Left lung (tissue), 10 donors: ENCODE results near the gene HS6ST2. TPM values are rescaled to one million over a fixed set of nuclear protein-coding genes. Genes with fewer than 3 reads are reported as not detected.

Experiments
- ATAC-seq: fragments of 200-7000 bp; cut with Tn5 transposase; one replicate; pipeline ENCODE4 v1.9.1; 2020; ENCODE audit warnings: moderate library complexity
- DNase-seq, 4 donors: peaks; one replicate each; pipeline ENCODE4 v3.0.0-alpha.2; 2013 to 2020
- H3K27ac ChIP-seq, 2 donors: fragments of 200-600 bp; sonication (generic) in 1 of 2; one replicate each; pipeline versions ENCODE4 v1.5.0 to v1.8.0; 2020 to 2021
- H3K27me3 ChIP-seq, 2 donors: fragments of 200-600 bp; sonication (generic) in 1 of 2; one replicate each; pipeline versions ENCODE4 v1.5.0 to v1.8.0; 2020 to 2021
- H3K36me3 ChIP-seq, 2 donors: fragments of 200-600 bp; sonication (generic) in 1 of 2; one replicate each; pipeline versions ENCODE4 v1.5.0 to v1.8.0; 2020 to 2021
- H3K4me1 ChIP-seq, 2 donors: fragments of 200-600 bp; one replicate each; pipeline ENCODE4 v1.8.0; 2021
- H3K4me3 ChIP-seq, 2 donors: fragments of 200-600 bp; sonication (generic) in 1 of 2; one replicate each; pipeline versions ENCODE4 v1.5.0 to v1.8.0; 2020 to 2021; ENCODE audit warnings: mild to moderate bottlenecking in 1 of 2
- H3K9me3 ChIP-seq, 2 donors: fragments of 200-600 bp; sonication (generic) in 1 of 2; one replicate each; pipeline versions ENCODE4 v1.5.0 to v1.8.0; 2020 to 2021
- CTCF ChIP-seq, 2 donors: fragments of 200-600 bp; sonication (generic) in 1 of 2; IDR thresholded peaks; one replicate each; pipeline versions ENCODE4 v1.5.0 to v1.8.0; 2021; ENCODE audit warnings: antibody characterized with exemption in 2 of 2
- intact Hi-C, 2 donors: fragments of 100-400 bp; cut with DNase I; formaldehyde crosslinking; loops; one replicate each; pipeline versions ENCODE4 v1.11.2 to v1.14.2; 2022
- polyA plus RNA-seq, 6 donors: library from polyadenylated mRNA; unstranded; fragments of 120-200 nt; gene quantifications; one replicate each; pipeline ENCODE4 v1.2.1, GENCODE V29; 2013; ENCODE audit not compliant: insufficient read length in 6 of 6
- total RNA-seq, 2 donors: library from RNA; stranded (reverse); fragmentation: NEBNext Ultra II Directional; extraction: Animal tissue kit (Norgen Biotek cat#: 25700); gene quantifications; one replicate each; pipeline ENCODE4 v1.2.1, GENCODE V29; 2021
- donor health status: DM: no; HTN: yes; CAD: no.
- donor health status: DM: no; HTN: no; CAD: no.

Gene HS6ST2
- total and polyA plus RNA-seq, 8 donors, result 1.0 to 22.9 (median 15.2) TPM

GRCh38 chrX:132609362-132609848, 349.0 kb downstream of the HS6ST2 start:
- Histone ChIP-seq H3K27me3 (peaks cover 0 to 9% of the 10 kb centered on the region in 2 donors), H3K4me3 (no peak overlapping the region), H3K4me1 (no peaks in the 10 kb centered on the region), H3K36me3 (no peaks in the 10 kb centered on the region), H3K27ac (no peak overlapping the region), H3K9me3 (no peaks in the 10 kb centered on the region)
- TF ChIP-seq CTCF (IDR thresholded peaks at IDR 0.05), result no peak
- DNase-seq (no peak), ATAC-seq (no peak)
- intact Hi-C loops, result no loop called here

GRCh38 chrX:132603700-132604286, 354.6 kb downstream of the HS6ST2 start:
- Histone ChIP-seq H3K4me1 (no peaks in the 10 kb centered on the region), H3K27me3 (peaks cover 0 to 11% of the 10 kb centered on the region in 2 donors), H3K4me3 (no peak overlapping the region), H3K9me3 (no peaks in the 10 kb centered on the region), H3K27ac (no peak overlapping the region), H3K36me3 (no peaks in the 10 kb centered on the region)
- intact Hi-C loops, result no loop called here
- ATAC-seq (no peak), DNase-seq (no peak)
- no peak for TF ChIP-seq CTCF (IDR thresholded peaks at IDR 0.05)

- no peak for TF ChIP-seq CTCF (IDR thresholded peaks at IDR 0.05)
- Histone ChIP-seq H3K27ac (no peak overlapping the region), H3K9me3 (no peaks in the 10 kb centered on the region), H3K27me3 (peaks cover 0 to 11% of the 10 kb centered on the region in 2 donors), H3K36me3 (no peaks in the 10 kb centered on the region), H3K4me3 (no peak overlapping the region), H3K4me1 (no peaks in the 10 kb centered on the region)
- ATAC-seq (no peak), DNase-seq (no peak)
- intact Hi-C loops, result no loop called here
Observed at GRCh38 chrX:132602701-132603100, 355.7 kb downstream of the HS6ST2 start.

GRCh38 chrX:132594999-132595398, 363.4 kb downstream of the HS6ST2 start:
- no peaks in the 10 kb centered on the region for H3K9me3 ChIP-seq
- DNase-seq (no peak), ATAC-seq (no peak)
- TF ChIP-seq CTCF (IDR thresholded peaks at IDR 0.05), result no peak
- H3K36me3 ChIP-seq, result no peaks in the 10 kb centered on the region
- no peak overlapping the region for H3K4me3 ChIP-seq
- peaks cover 0 to 9% of the 10 kb centered on the region in 2 donors for H3K27me3 ChIP-seq
- no peak overlapping the region for H3K27ac ChIP-seq
- intact Hi-C loops, result no loop called here
- no peaks in the 10 kb centered on the region for H3K4me1 ChIP-seq

GRCh38 chrX:132594129-132594528, 364.3 kb downstream of the HS6ST2 start:
- no peak for TF ChIP-seq CTCF (IDR thresholded peaks at IDR 0.05)
- Histone ChIP-seq H3K9me3 (no peaks in the 10 kb centered on the region), H3K27ac (no peak overlapping the region), H3K36me3 (no peaks in the 10 kb centered on the region), H3K4me1 (no peaks in the 10 kb centered on the region), H3K27me3 (peaks cover 0 to 9% of the 10 kb centered on the region in 2 donors), H3K4me3 (no peak overlapping the region)
- intact Hi-C loops, result no loop called here
- DNase-seq (no peak), ATAC-seq (no peak)
